ENCODE data around the gene EVC2. TPM values are rescaled to one million over a fixed set of nuclear protein-coding genes. Genes with fewer than 3 reads are reported as not detected.

EVC2 gene
- total RNA-seq, 1 experiment from 2014 or later: 6.0 TPM

GRCh38 chr4:5532100-5532499 is 176.3 kb downstream of the EVC2 start:
- no peak overlapping the region for H3K27ac ChIP-seq (ENCODE audit: low read depth, low read length, poor library complexity, severe bottlenecking)
- ChIA-PET POLR2A (ENCODE audit: low non-redundant PET) (no interaction called here), CTCF (no interaction called here)
- H3K27me3 ChIP-seq (replicated peaks; ENCODE audit: insufficient read depth, low read depth, low read length, poor library complexity): no peaks in the 10 kb centered on the region
- no peaks in the 10 kb centered on the region for H3K36me3 ChIP-seq (ENCODE audit: insufficient read depth, low read length, poor library complexity, severe bottlenecking)
- no peak for DNase-seq (ENCODE audit: low spot score)
- intact Hi-C loops (cut with micrococcal nuclease; ENCODE audit: unreplicated experiment): no loop called here
- TF ChIP-seq CTCF (conservative IDR thresholded peaks at IDR 0.05; ENCODE audit: low read depth, low read length) (no peak), EZH2 (IDR thresholded peaks at IDR 0.05; ENCODE audit: borderline replicate concordance, low read depth, low read length, poor library complexity, severe bottlenecking) (no peak)
- no TSS peak for BruUV-seq (replicated peaks)
- H3K4me3 ChIP-seq (ENCODE audit: low read depth, low read length, poor library complexity, severe bottlenecking): no peak overlapping the region
- H3K9me3 ChIP-seq (ENCODE audit: low read depth, low read length, poor library complexity, severe bottlenecking): no peaks in the 10 kb centered on the region
- no peaks in the 10 kb centered on the region for H3K4me1 ChIP-seq (ENCODE audit: insufficient read depth, low read length, poor library complexity, severe bottlenecking)

GRCh38 chr4:5528031-5528436 is 180.3 kb downstream of the EVC2 start:
- CTCF ChIA-PET: no interaction called here
- intact Hi-C loops (cut with micrococcal nuclease; ENCODE audit: unreplicated experiment): no loop called here
- H3K36me3 ChIP-seq (ENCODE audit: insufficient read depth, low read length, poor library complexity, severe bottlenecking): no peaks in the 10 kb centered on the region
- H3K27me3 ChIP-seq (replicated peaks; ENCODE audit: insufficient read depth, low read depth, low read length, poor library complexity): no peaks in the 10 kb centered on the region
- no peak overlapping the region for H3K4me3 ChIP-seq (ENCODE audit: low read depth, low read length, poor library complexity, severe bottlenecking)
- no peaks in the 10 kb centered on the region for H3K4me1 ChIP-seq (ENCODE audit: insufficient read depth, low read length, poor library complexity, severe bottlenecking)
- POLR2A ChIA-PET (ENCODE audit: low non-redundant PET): no interaction called here
- BruUV-seq (replicated peaks): no TSS peak
- no peak overlapping the region for H3K27ac ChIP-seq (ENCODE audit: low read depth, low read length, poor library complexity, severe bottlenecking)
- TF ChIP-seq EZH2 (IDR thresholded peaks at IDR 0.05; ENCODE audit: borderline replicate concordance, low read depth, low read length, poor library complexity, severe bottlenecking): no peak
- no peak for TF ChIP-seq CTCF (conservative IDR thresholded peaks at IDR 0.05; ENCODE audit: low read depth, low read length)
- no peak for DNase-seq (ENCODE audit: low spot score)
- no peaks in the 10 kb centered on the region for H3K9me3 ChIP-seq (ENCODE audit: low read depth, low read length, poor library complexity, severe bottlenecking)

GRCh38 chr4:5527211-5527610 is 181.1 kb downstream of the EVC2 start:
- Histone ChIP-seq H3K9me3 (ENCODE audit: low read depth, low read length, poor library complexity, severe bottlenecking) (no peaks in the 10 kb centered on the region), H3K4me1 (ENCODE audit: insufficient read depth, low read length, poor library complexity, severe bottlenecking) (no peaks in the 10 kb centered on the region), H3K27ac (ENCODE audit: low read depth, low read length, poor library complexity, severe bottlenecking) (no peak overlapping the region), H3K4me3 (ENCODE audit: low read depth, low read length, poor library complexity, severe bottlenecking) (no peak overlapping the region), H3K27me3 (replicated peaks; ENCODE audit: insufficient read depth, low read depth, low read length, poor library complexity) (no peaks in the 10 kb centered on the region), H3K36me3 (ENCODE audit: insufficient read depth, low read length, poor library complexity, severe bottlenecking) (no peaks in the 10 kb centered on the region)
- ChIA-PET CTCF (no interaction called here), POLR2A (ENCODE audit: low non-redundant PET) (no interaction called here)
- no TSS peak for BruUV-seq (replicated peaks)
- intact Hi-C loops (cut with micrococcal nuclease; ENCODE audit: unreplicated experiment): no loop called here
- DNase-seq (ENCODE audit: low spot score): no peak
- TF ChIP-seq CTCF (conservative IDR thresholded peaks at IDR 0.05; ENCODE audit: low read depth, low read length) (no peak), EZH2 (IDR thresholded peaks at IDR 0.05; ENCODE audit: borderline replicate concordance, low read depth, low read length, poor library complexity, severe bottlenecking) (no peak)
